ENCODE data around the gene CTIF. TPM values are rescaled to one million over a fixed set of nuclear protein-coding genes. Genes with fewer than 3 reads are reported as not detected.

Gene CTIF
- total RNA-seq, 1 donor from 2014 or later: 35.1 TPM

DNA sequence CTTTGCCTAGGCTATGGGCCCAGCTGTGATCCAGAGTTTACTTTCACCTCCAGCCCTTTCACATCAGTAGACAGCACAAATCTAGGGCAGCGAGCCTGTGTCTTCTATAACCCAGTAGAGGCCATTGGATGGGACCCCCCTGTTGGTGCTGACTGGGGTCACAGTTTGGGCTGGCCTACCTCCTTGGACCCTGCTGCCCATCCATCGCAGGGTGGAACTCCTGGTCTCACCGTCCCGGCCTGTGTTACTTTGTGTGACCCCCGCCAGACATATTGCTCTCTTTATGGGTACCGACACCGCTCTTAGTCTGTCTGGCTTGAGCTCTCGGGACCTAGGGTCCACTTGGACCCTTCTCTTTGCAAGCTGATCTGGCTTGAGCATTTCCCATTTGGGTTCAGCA lies 157.4 kb downstream of the CTIF start:
- Histone ChIP-seq H3K27ac (no peak overlapping the region), H3K4me3 (no peak overlapping the region), H3K36me3 (no peaks in the 10 kb centered on the region), H3K4me1 (no peaks in the 10 kb centered on the region), H3K9me3 (no peaks in the 10 kb centered on the region), H3K27me3 (no peaks in the 10 kb centered on the region)
- TF ChIP-seq, protein P1, sequence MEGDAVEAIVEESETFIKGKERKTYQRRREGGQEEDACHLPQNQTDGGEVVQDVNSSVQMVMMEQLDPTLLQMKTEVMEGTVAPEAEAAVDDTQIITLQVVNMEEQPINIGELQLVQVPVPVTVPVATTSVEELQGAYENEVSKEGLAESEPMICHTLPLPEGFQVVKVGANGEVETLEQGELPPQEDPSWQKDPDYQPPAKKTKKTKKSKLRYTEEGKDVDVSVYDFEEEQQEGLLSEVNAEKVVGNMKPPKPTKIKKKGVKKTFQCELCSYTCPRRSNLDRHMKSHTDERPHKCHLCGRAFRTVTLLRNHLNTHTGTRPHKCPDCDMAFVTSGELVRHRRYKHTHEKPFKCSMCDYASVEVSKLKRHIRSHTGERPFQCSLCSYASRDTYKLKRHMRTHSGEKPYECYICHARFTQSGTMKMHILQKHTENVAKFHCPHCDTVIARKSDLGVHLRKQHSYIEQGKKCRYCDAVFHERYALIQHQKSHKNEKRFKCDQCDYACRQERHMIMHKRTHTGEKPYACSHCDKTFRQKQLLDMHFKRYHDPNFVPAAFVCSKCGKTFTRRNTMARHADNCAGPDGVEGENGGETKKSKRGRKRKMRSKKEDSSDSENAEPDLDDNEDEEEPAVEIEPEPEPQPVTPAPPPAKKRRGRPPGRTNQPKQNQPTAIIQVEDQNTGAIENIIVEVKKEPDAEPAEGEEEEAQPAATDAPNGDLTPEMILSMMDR (IDR thresholded peaks at IDR 0.05): no peak
- no peak for TF ChIP-seq POLR2AphosphoS5 (IDR thresholded peaks at IDR 0.05; ENCODE audit: insufficient read depth in 1 of 2, low read depth in 1 of 2)
- TF ChIP-seq POLR2A (IDR thresholded peaks at IDR 0.05): no peak
- intact Hi-C loops (cut with DNase I): no loop called here
- no peak for DNase-seq (ENCODE audit: extremely low spot score in 2 of 2)

GRCh38 chr18:48697441-48697840 lies 158.6 kb downstream of the CTIF start:
- H3K9me3 ChIP-seq: no peaks in the 10 kb centered on the region
- TF ChIP-seq POLR2AphosphoS5 (IDR thresholded peaks at IDR 0.05; ENCODE audit: insufficient read depth in 1 of 2, low read depth in 1 of 2) (no peak), POLR2A (IDR thresholded peaks at IDR 0.05) (no peak)
- TF ChIP-seq, protein P1 (IDR thresholded peaks at IDR 0.05): no peak
- H3K4me3 ChIP-seq: no peak overlapping the region
- H3K27ac ChIP-seq: no peak overlapping the region
- intact Hi-C loops (cut with DNase I): no loop called here
- no peak for DNase-seq (ENCODE audit: extremely low spot score in 2 of 2)
- no peaks in the 10 kb centered on the region for H3K36me3 ChIP-seq
- no peaks in the 10 kb centered on the region for H3K4me1 ChIP-seq
- no peaks in the 10 kb centered on the region for H3K27me3 ChIP-seq

- H3K4me3 ChIP-seq: no peak overlapping the region
- no peaks in the 10 kb centered on the region for H3K4me1 ChIP-seq
- no peak for DNase-seq (ENCODE audit: extremely low spot score in 2 of 2)
- TF ChIP-seq, protein P1 (IDR thresholded peaks at IDR 0.05): no peak
- no peak for TF ChIP-seq POLR2AphosphoS5 (IDR thresholded peaks at IDR 0.05; ENCODE audit: insufficient read depth in 1 of 2, low read depth in 1 of 2)
- TF ChIP-seq POLR2A (IDR thresholded peaks at IDR 0.05): no peak
- intact Hi-C loops (cut with DNase I): no loop called here
- H3K36me3 ChIP-seq: no peaks in the 10 kb centered on the region
- no peaks in the 10 kb centered on the region for H3K9me3 ChIP-seq
- H3K27me3 ChIP-seq: no peaks in the 10 kb centered on the region
- H3K27ac ChIP-seq: no peak overlapping the region
Observed at GRCh38 chr18:48698707-48699106, 159.9 kb downstream of the CTIF start.

- no peaks in the 10 kb centered on the region for H3K9me3 ChIP-seq
Observed at GRCh38 chr18:48699761-48700160, 160.9 kb downstream of the CTIF start.

DNA sequence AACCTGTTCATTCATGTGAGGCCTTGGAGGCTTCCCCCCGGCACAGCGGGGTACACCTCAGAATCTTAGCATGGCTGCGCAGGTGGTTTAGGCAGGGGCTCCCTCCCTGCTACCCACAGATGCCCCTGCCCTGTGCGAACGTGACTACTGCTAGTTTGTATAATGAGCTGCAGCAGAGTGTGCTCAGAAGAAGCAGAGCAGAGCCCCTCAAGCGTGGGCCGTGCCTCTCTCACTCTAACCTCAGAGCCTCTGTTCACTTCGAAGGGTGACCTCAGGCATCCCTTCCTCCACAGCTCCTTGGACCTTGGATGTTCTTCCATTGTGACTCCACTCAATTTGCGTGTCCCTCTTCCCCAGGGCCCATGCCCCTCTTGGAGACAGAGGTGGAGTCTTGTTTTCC lies 161.6 kb downstream of the CTIF start:
- H3K4me3 ChIP-seq: no peak overlapping the region
- no peaks in the 10 kb centered on the region for H3K36me3 ChIP-seq
- no peak overlapping the region for H3K27ac ChIP-seq
- TF ChIP-seq POLR2AphosphoS5 (IDR thresholded peaks at IDR 0.05; ENCODE audit: insufficient read depth in 1 of 2, low read depth in 1 of 2) (no peak), POLR2A (IDR thresholded peaks at IDR 0.05) (no peak)
- TF ChIP-seq, protein P1 (IDR thresholded peaks at IDR 0.05): no peak
- intact Hi-C loops (cut with DNase I): no loop called here
- H3K4me1 ChIP-seq: no peaks in the 10 kb centered on the region
- no peak for DNase-seq (ENCODE audit: extremely low spot score in 2 of 2)
- H3K9me3 ChIP-seq: no peaks in the 10 kb centered on the region
- no peaks in the 10 kb centered on the region for H3K27me3 ChIP-seq

More at GRCh38 chr18:48699761-48700160, 160.9 kb downstream of the CTIF start:
- no peaks in the 10 kb centered on the region for H3K36me3 ChIP-seq
- no peak for DNase-seq (ENCODE audit: extremely low spot score in 2 of 2)
- intact Hi-C loops (cut with DNase I): no loop called here
- no peak overlapping the region for H3K27ac ChIP-seq
- no peaks in the 10 kb centered on the region for H3K27me3 ChIP-seq
- H3K4me1 ChIP-seq: no peaks in the 10 kb centered on the region
- no peak overlapping the region for H3K4me3 ChIP-seq
- no peak for TF ChIP-seq POLR2A (IDR thresholded peaks at IDR 0.05)
- TF ChIP-seq, protein P1 (IDR thresholded peaks at IDR 0.05): no peak
- TF ChIP-seq POLR2AphosphoS5 (IDR thresholded peaks at IDR 0.05; ENCODE audit: insufficient read depth in 1 of 2, low read depth in 1 of 2): no peak
